Gastroesophageal sphincter (tissue), 4 donors: ENCODE measurements around the gene SHOC1. TPM values are rescaled to one million over a fixed set of nuclear protein-coding genes. Genes with fewer than 3 reads are reported as not detected.

Source experiments
- ATAC-seq: fragments of 150-250 bp; one replicate; pipeline ENCODE4 v1.9.1; 2016; ENCODE audit warnings: mild to moderate bottlenecking, moderate library complexity
- H3K27ac ChIP-seq, 4 donors: fragments of 200-600 bp; sonication (generic) in 3 of 4; 1 replicate in 3 of 4; 2 replicates in 1 of 4; pipeline ENCODE4 v1.5.1; 2016 to 2019
- H3K27me3 ChIP-seq: fragments of 200-600 bp; sonication (generic); one replicate; pipeline ENCODE4 v1.5.1; 2019
- H3K36me3 ChIP-seq, 2 donors: fragments of 200-600 bp; sonication (generic); one replicate each; pipeline ENCODE4 v1.5.1; 2019; ENCODE audit warnings: control low read depth in 1 of 2
- H3K4me1 ChIP-seq, 3 donors: fragments of 200-600 bp; sonication (generic); 1 replicate in 2 of 3; 2 replicates in 1 of 3; pipeline ENCODE4 v1.5.1; 2016 to 2019; ENCODE audit warnings: control low read depth in 2 of 3
- H3K4me3 ChIP-seq, 2 donors: fragments of 200-600 bp; sonication (generic); one replicate each; pipeline ENCODE4 v1.5.1; 2019; ENCODE audit warnings: mild to moderate bottlenecking in 1 of 2, moderate library complexity in 1 of 2
- H3K9me3 ChIP-seq, 3 donors: fragments of 200-600 bp; sonication (generic); one replicate each; pipeline ENCODE4 v1.5.1; 2017 to 2019; ENCODE audit warnings: control low read depth in 2 of 3
- CTCF ChIP-seq, 4 experiments: fragments of 200-600 bp in 2 of 4; fragments of 450-650 bp in 2 of 4; sonication (generic) in 1 of 4; IDR thresholded peaks; one replicate each; pipeline ENCODE4 v1.5.1; 2017 to 2019; ENCODE audit warnings: antibody characterized with exemption in 4 of 4, mild to moderate bottlenecking in 2 of 4, moderate library complexity in 2 of 4
- EP300 ChIP-seq: sonication (generic); formaldehyde crosslinking; IDR thresholded peaks from one replicate; pipeline ENCODE4 v1.6.1; 2017; ENCODE audit warnings: antibody characterized with exemption, mild to moderate bottlenecking
- POLR2A ChIP-seq, 2 donors: fragments of 450-650 bp; IDR thresholded peaks; one replicate each; pipeline ENCODE4 v1.6.1; 2017; ENCODE audit warnings: antibody characterized with exemption in 2 of 2, mild to moderate bottlenecking in 2 of 2, moderate library complexity in 1 of 2
- POLR2AphosphoS5 ChIP-seq: sonication (generic); formaldehyde crosslinking; IDR thresholded peaks from one replicate; pipeline ENCODE4 v1.6.1; 2017; ENCODE audit warnings: antibody characterized with exemption
- WGBS, 2 donors: methylation state at CpG; one replicate each; pipeline ENCODE4 v1.1.5; 2018; ENCODE audit warnings: low coverage in 1 of 2; 5-methylcytosine and 5-hydroxymethylcytosine counted together
- small RNA-seq, 4 donors: library from RNA; depleted of rRNA; stranded (forward); fragments of <200 nt; gene quantifications; one replicate each; pipeline ENCODE3, GENCODE V24; 2016
- total RNA-seq, 4 donors: library from RNA; depleted of rRNA; stranded (reverse); fragments of >200 nt; gene quantifications; one replicate each; pipeline ENCODE4 v1.1.0, GENCODE V29; 2016

The SHOC1 gene
- total RNA-seq, 4 donors from 2014 or later, result not detected

- H3K36me3 ChIP-seq, result no peaks in the 10 kb centered on the region
- H3K27ac ChIP-seq, result no peak overlapping the region
- no peaks in the 10 kb centered on the region for H3K27me3 ChIP-seq
- H3K4me3 ChIP-seq, result no peak overlapping the region
- peak; percentile 51 for ATAC-seq
- no peaks in the 10 kb centered on the region for H3K4me1 ChIP-seq
- no peaks in the 10 kb centered on the region for H3K9me3 ChIP-seq
- WGBS, 2 donors, result 82% methylated on average over 2 of the region's 2 CpGs; no CpG with 5 or more reads in 1 of the 2 donors
- TF ChIP-seq CTCF (IDR thresholded peaks at IDR 0.05) (peak; percentile 53 to 80 (median 71)), EP300 (no peak)
Observed at GRCh38 chr9:111759762-111760639, 34.7 kb downstream of the SHOC1 start.

GRCh38 chr9:111754800-111755199 lies 39.9 kb downstream of the SHOC1 start:
- Histone ChIP-seq H3K36me3 (no peaks in the 10 kb centered on the region), H3K4me1 (no peaks in the 10 kb centered on the region), H3K4me3 (no peak overlapping the region), H3K27me3 (no peaks in the 10 kb centered on the region), H3K27ac (no peak overlapping the region), H3K9me3 (peaks cover 0 to 9% (median 0%) of the 10 kb centered on the region in 3 donors)
- ATAC-seq, result no peak
- TF ChIP-seq EP300 (no peak), CTCF (IDR thresholded peaks at IDR 0.05) (no peak), POLR2AphosphoS5 (no peak), POLR2A (IDR thresholded peaks at IDR 0.05) (no peak)
- WGBS, 2 donors, result 83 to 100% methylated on average over 1 of the region's 1 CpG

GRCh38 chr9:111752455-111752854 lies 42.3 kb downstream of the SHOC1 start:
- no peak for ATAC-seq
- no peaks in the 10 kb centered on the region for H3K36me3 ChIP-seq

More at GRCh38 chr9:111752455-111752854, 42.3 kb downstream of the SHOC1 start:
- Histone ChIP-seq H3K4me1 (no peaks in the 10 kb centered on the region), H3K4me3 (no peak overlapping the region), H3K9me3 (peaks cover 0 to 9% (median 0%) of the 10 kb centered on the region in 3 donors), H3K27ac (no peak overlapping the region), H3K27me3 (no peaks in the 10 kb centered on the region)
- 30 to 54% methylated on average over 1 of the region's 1 CpG for WGBS, 2 donors
- TF ChIP-seq POLR2A (IDR thresholded peaks at IDR 0.05) (no peak), EP300 (no peak), POLR2AphosphoS5 (no peak), CTCF (IDR thresholded peaks at IDR 0.05) (no peak)

Small RNA genes lying within 50 kb of the gene (small RNA-seq; reads per million reads assigned to genes)
- 0 reads per million in 4 donors for gene RNU6-1013P

Other genes starting within 250 kb of the SHOC1 start
- 10 to 100 TPM; 19.1 to 59.6 (median 43.7) TPM for gene PTGR1, start 195.3 kb downstream of the SHOC1 start, total RNA-seq
- gene DNAJC25, start 163.6 kb downstream of the SHOC1 start, total RNA-seq, result 1 to 10 TPM; 7.9 to 9.9 (median 9.2) TPM
- 10 to 100 TPM; 41.4 to 96.4 (median 82.0) TPM for gene GNG10, start 133.3 kb downstream of the SHOC1 start, total RNA-seq
- 10 to 100 TPM; 30.0 to 52.6 (median 43.2) TPM for gene UGCG, start 101.9 kb upstream of the SHOC1 start, total RNA-seq